Neutrophil (primary cell): Measurements from ENCODE around the gene TACC2.
"Not testable (repeated sequence)": the region's sequence is repeated elsewhere in the genome, so short reads cannot be mapped to it uniquely, and the experiment has no call there.

Experiments
- H3K27ac ChIP-seq: fragments of 200-600 bp; sonication (generic); 2 replicates; pipeline ENCODE4 v1.5.1; 2016; ENCODE audit warnings: mild to moderate bottlenecking, moderate library complexity
- H3K27me3 ChIP-seq: fragments of 200-600 bp; sonication (generic); 2 replicates; pipeline ENCODE4 v1.6.0; 2016; ENCODE audit warnings: mild to moderate bottlenecking
- H3K36me3 ChIP-seq: fragments of 200-600 bp; sonication (generic); 2 replicates; pipeline ENCODE4 v1.5.1; 2017
- H3K4me1 ChIP-seq, 2 experiments: fragments of 200-600 bp in 1 of 2; sonication (generic) in 1 of 2; 1 replicate in 1 of 2; 2 replicates in 1 of 2; pipeline versions ENCODE4 v1.5.1 to v1.6.1; 2013 to 2016; ENCODE audit warnings: low read depth in 1 of 2, low read length in 1 of 2, mild to moderate bottlenecking in 1 of 2, moderate library complexity in 1 of 2; ENCODE audit not compliant: control insufficient read depth in 1 of 2, insufficient read depth in 1 of 2
- H3K4me3 ChIP-seq, 2 experiments: fragments of 200-600 bp in 1 of 2; sonication (generic) in 1 of 2; 1 replicate in 1 of 2; 2 replicates in 1 of 2; pipeline ENCODE4 v1.5.1; 2013 to 2016; ENCODE audit warnings: low read depth in 1 of 2, low read length in 1 of 2, mild to moderate bottlenecking in 1 of 2, moderate library complexity in 1 of 2
- H3K9me3 ChIP-seq: fragments of 200-600 bp; sonication (generic); 2 replicates; pipeline ENCODE4 v1.5.1; 2016
- TF ChIP-seq, protein P1 (sequence below): fragments of 200-600 bp; sonication (generic); IDR thresholded peaks from 2 replicates; pipeline ENCODE4 v1.5.1; 2016; ENCODE audit warnings: antibody characterized with exemption

The TACC2 gene

DNA sequence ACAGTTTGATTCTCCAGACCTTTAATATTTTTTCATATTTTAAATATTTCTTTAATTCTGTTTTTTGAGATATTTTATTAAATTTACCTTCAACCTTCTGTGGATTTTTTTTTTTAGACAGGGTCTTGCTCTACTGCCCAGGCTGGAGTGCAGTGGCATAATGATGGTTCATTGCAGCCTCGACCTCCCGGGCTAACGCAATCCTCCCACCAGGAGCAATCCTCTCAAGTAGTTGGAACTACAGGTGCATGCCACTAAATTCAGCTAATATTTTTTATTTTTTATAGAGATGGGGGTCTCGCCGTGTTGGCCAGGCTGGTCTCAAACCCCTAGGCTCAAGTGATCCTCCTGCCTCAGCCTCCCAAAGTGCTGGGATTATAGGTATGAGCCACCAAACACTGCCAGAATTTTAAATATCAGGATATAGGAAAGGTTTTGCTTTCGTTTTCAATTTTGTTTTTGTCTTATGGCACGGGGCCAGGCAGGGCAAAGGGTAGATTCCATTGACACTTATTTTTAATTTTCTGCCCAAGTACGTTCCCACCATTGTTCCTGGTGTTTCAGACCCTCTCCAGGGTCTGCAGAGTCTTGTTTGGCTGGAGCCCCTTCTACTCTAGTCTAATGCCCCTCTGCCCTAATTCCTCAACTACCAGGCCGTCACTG is 1.2 kb downstream of the TACC2 start:
- no peaks in the 10 kb centered on the region for H3K4me1 ChIP-seq
- no peak overlapping the region for H3K4me3 ChIP-seq
- H3K36me3 ChIP-seq = no peaks in the 10 kb centered on the region
- H3K27ac ChIP-seq = no peak overlapping the region
- H3K27me3 ChIP-seq = peaks cover 32% of the 10 kb centered on the region
- no peaks in the 10 kb centered on the region for H3K9me3 ChIP-seq
- TF ChIP-seq, protein P1, sequence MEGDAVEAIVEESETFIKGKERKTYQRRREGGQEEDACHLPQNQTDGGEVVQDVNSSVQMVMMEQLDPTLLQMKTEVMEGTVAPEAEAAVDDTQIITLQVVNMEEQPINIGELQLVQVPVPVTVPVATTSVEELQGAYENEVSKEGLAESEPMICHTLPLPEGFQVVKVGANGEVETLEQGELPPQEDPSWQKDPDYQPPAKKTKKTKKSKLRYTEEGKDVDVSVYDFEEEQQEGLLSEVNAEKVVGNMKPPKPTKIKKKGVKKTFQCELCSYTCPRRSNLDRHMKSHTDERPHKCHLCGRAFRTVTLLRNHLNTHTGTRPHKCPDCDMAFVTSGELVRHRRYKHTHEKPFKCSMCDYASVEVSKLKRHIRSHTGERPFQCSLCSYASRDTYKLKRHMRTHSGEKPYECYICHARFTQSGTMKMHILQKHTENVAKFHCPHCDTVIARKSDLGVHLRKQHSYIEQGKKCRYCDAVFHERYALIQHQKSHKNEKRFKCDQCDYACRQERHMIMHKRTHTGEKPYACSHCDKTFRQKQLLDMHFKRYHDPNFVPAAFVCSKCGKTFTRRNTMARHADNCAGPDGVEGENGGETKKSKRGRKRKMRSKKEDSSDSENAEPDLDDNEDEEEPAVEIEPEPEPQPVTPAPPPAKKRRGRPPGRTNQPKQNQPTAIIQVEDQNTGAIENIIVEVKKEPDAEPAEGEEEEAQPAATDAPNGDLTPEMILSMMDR = no peak

DNA sequence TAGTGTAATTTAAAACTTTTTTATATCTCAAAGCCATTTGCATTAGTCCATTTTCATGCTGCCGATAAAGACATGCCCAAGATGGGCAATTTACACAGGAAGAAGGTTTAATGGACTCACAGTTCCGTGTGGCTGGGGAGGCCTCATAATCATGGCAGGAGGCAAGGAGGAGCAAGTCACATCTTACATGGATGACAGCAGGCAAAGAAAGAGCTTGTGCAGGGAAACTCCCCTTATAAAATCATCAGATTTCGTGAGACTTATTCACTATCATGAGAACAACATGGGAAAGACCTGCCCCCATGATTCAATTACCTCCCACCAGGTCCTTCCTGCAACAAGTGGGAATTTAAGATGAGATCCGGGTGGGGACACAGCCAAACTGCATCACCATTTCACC is 2.8 kb downstream of the TACC2 start:
- not testable (repeated sequence) for H3K27ac ChIP-seq, H3K4me1 ChIP-seq, H3K36me3 ChIP-seq, H3K4me3 ChIP-seq, H3K9me3 ChIP-seq
- H3K27me3 ChIP-seq = peaks cover 37% of the 10 kb centered on the region

DNA sequence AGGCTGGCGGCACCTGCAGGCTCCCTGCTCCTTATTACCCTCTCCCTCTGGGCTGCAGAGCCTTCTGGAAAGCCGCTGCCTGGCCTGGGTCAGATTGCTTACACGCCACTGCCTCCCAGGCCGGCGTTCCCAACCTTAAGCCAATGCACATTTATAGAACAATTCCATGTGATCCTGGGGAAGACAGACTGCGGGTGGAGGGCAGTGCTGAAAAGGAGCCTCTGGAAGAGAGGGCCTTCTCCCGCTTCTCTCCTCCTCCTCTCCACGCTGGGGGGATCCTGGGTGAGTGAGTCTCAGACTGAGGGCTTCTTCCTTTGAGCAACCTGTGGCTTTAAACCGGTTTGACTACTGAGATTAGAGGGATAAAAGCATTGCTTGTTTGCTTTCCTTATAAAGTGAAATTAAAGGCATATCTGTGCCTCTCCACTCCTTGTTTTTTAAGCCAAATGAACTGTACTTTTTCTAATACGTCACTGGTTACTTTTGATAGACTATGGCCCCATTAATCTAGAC is 5.5 kb downstream of the TACC2 start:
- no peak overlapping the region for H3K27ac ChIP-seq
- no peaks in the 10 kb centered on the region for H3K9me3 ChIP-seq
- TF ChIP-seq, protein P1 = no peak
- peaks cover 36% of the 10 kb centered on the region for H3K27me3 ChIP-seq
- H3K4me1 ChIP-seq = no peaks in the 10 kb centered on the region
- H3K36me3 ChIP-seq = no peaks in the 10 kb centered on the region
- H3K4me3 ChIP-seq = no peak overlapping the region

DNA sequence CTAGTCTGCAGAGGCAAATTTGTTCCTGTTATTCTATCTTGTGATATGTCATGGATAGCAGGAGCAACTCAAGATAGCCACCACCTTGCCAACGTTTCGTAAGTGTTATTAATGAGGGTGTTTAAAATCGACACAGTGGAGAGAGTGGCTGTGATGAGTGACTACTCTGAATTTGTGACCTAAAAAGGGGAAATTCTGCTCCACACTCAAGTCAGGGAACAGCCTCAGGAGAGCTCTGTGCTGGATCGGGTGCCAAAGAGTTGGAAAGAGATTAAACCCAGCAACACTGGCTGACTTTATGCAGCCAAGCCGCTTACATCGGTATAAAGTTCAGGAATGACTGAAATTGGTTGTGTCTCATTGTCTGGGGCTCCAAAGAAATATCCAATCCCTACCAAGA is 9.5 kb downstream of the TACC2 start:
- Histone ChIP-seq H3K4me1 (no peaks in the 10 kb centered on the region), H3K36me3 (no peaks in the 10 kb centered on the region), H3K9me3 (no peaks in the 10 kb centered on the region), H3K27me3 (peaks cover 29% of the 10 kb centered on the region), H3K4me3 (no peak overlapping the region), H3K27ac (no peak overlapping the region)
- TF ChIP-seq, protein P1 = no peak

DNA sequence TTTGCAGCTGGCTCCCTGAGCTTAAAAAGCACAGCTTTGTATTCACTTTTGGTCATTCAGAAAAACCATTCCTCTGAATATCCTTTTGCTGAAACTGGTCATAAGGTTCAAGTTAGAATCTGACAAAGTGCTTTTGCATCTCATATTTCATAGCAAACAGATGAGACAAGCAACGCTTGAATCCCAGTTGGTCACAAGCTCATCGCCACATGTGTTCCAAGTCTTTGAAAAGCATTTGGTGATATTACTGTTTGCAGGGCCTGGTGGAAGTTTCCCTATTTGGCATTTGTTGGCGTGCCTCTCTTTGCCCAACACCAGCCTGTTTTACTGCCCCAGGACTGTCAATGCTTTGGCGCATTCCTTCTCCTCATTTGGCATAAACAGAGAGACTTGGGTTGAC is 10.3 kb downstream of the TACC2 start:
- no peak overlapping the region for H3K4me3 ChIP-seq
- no peak overlapping the region for H3K27ac ChIP-seq
- TF ChIP-seq, protein P1 = no peak
- no peaks in the 10 kb centered on the region for H3K36me3 ChIP-seq
- no peaks in the 10 kb centered on the region for H3K9me3 ChIP-seq
- peaks cover 20% of the 10 kb centered on the region for H3K27me3 ChIP-seq
- no peaks in the 10 kb centered on the region for H3K4me1 ChIP-seq

DNA sequence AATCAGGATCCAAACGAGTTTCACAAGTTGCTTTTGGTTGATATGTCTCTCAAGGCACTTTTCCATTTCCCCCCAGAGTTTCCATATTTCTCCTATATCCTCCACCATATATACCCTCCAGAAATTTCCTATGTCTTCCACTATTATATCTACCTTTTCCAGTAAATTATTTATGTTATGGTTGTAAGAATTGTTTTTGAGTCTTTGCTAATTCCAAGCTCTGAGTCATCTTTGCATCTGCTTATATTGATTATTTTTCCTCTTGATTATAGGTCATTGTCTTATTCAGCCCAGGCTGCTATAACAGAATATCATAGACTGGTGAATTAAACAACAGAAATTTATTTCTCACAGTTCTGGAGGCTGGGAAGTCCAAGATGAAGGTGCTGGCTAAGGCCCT is 12.7 kb downstream of the TACC2 start:
- Histone ChIP-seq H3K36me3 (no peaks in the 10 kb centered on the region), H3K4me3 (no peak overlapping the region), H3K27me3 (peaks cover 4% of the 10 kb centered on the region), H3K27ac (no peak overlapping the region), H3K4me1 (no peaks in the 10 kb centered on the region), H3K9me3 (no peaks in the 10 kb centered on the region)
- TF ChIP-seq, protein P1 = no peak
